ENCODE measurements around the gene ZDHHC9.

Gene ZDHHC9

GRCh38 chrX:129790146-129790545, 53.5 kb downstream of the ZDHHC9 start:
- Histone ChIP-seq H3K27ac (no peak overlapping the region), H3K4me3 (no peak overlapping the region)

- Histone ChIP-seq H3K27ac (no peak overlapping the region), H3K4me3 (no peak overlapping the region)
Observed at GRCh38 chrX:129788527-129788926, 55.2 kb downstream of the ZDHHC9 start.

GRCh38 chrX:129787336-129788055, 56.2 kb downstream of the ZDHHC9 start:
- H3K27ac ChIP-seq: no peak overlapping the region
- H3K4me3 ChIP-seq: no peak overlapping the region

GRCh38 chrX:129786210-129786651, 57.5 kb downstream of the ZDHHC9 start:
- Histone ChIP-seq H3K27ac (no peak overlapping the region), H3K4me3 (no peak overlapping the region)

- H3K27ac ChIP-seq: peak overlapping the region in 5 of 21 experiments; percentile 10 to 43 (median 30)
- H3K4me3 ChIP-seq: no peak overlapping the region
Observed at GRCh38 chrX:129785160-129785947, 58.3 kb downstream of the ZDHHC9 start.

- H3K4me3 ChIP-seq: no peak overlapping the region
- no peak overlapping the region for H3K27ac ChIP-seq
Observed at GRCh38 chrX:129784371-129784770, 59.3 kb downstream of the ZDHHC9 start.

- H3K27ac ChIP-seq: no peak overlapping the region
Observed at GRCh38 chrX:129783291-129783713, 60.4 kb downstream of the ZDHHC9 start.

GRCh38 chrX:129782706-129783105, 61.0 kb downstream of the ZDHHC9 start:
- peak overlapping the region in 2 of 21 experiments; percentile 14 to 79 for H3K27ac ChIP-seq
- peak overlapping the region in 1 of 7 experiments; percentile 18 for H3K4me3 ChIP-seq

More at GRCh38 chrX:129783291-129783713, 60.4 kb downstream of the ZDHHC9 start:
- H3K4me3 ChIP-seq: peak overlapping the region in 2 of 7 experiments; percentile 4 to 19

GRCh38 chrX:129781680-129782495, 61.8 kb downstream of the ZDHHC9 start:
- Histone ChIP-seq H3K4me3 (peak overlapping the region in 6 of 7 experiments; percentile 5 to 40 (median 30)), H3K27ac (peak overlapping the region in 6 of 21 experiments; percentile 26 to 84 (median 42))

GRCh38 chrX:129781134-129781672, 62.5 kb downstream of the ZDHHC9 start:
- Histone ChIP-seq H3K4me3 (peak overlapping the region; percentile 26 to 40 (median 29)), H3K27ac (peak overlapping the region in 11 of 21 experiments; percentile 48 to 92 (median 80))

GRCh38 chrX:129780441-129781105, 63.1 kb downstream of the ZDHHC9 start:
- Histone ChIP-seq H3K27ac (peak overlapping the region in 12 of 21 experiments; percentile 48 to 92 (median 78)), H3K4me3 (peak overlapping the region; percentile 26 to 40 (median 29))

GRCh38 chrX:129779747-129780146, 63.9 kb downstream of the ZDHHC9 start, which contains the start of gene SASH3:
Gene SASH3 (plus strand): TSS chrX:129779949. CDS start chrX:129780098, 149 bp downstream.
- Histone ChIP-seq H3K4me3 (peak within 1 kb of the TSS; percentile 26 to 40 (median 29)), H3K27ac (peak within 1 kb of the TSS in 14 of 21 experiments; percentile 20 to 92 (median 73))

GRCh38 chrX:129779086-129779672, 64.5 kb downstream of the ZDHHC9 start:
- Histone ChIP-seq H3K27ac (peak overlapping the region in 11 of 21 experiments; percentile 19 to 92 (median 80)), H3K4me3 (peak overlapping the region in 3 of 7 experiments; percentile 26 to 40 (median 36))

- H3K27ac ChIP-seq: peak overlapping the region in 19 of 21 experiments; percentile 11 to 92 (median 79)
- peak overlapping the region in 1 of 7 experiments; percentile 18 for H3K4me3 ChIP-seq
Observed at GRCh38 chrX:129777218-129778030, 66.3 kb downstream of the ZDHHC9 start.

GRCh38 chrX:129773649-129774458, 69.8 kb downstream of the ZDHHC9 start:
- H3K27ac ChIP-seq: peak overlapping the region in 13 of 21 experiments; percentile 15 to 83 (median 57)
- H3K4me3 ChIP-seq: no peak overlapping the region

- H3K4me3 ChIP-seq: no peak overlapping the region
- H3K27ac ChIP-seq: peak overlapping the region in 13 of 21 experiments; percentile 15 to 83 (median 58)
Observed at GRCh38 chrX:129772796-129773431, 70.8 kb downstream of the ZDHHC9 start.
